HG02840 (cell line): ENCODE data around the gene KCTD19.

ENCODE experiments used
- ATAC-seq: cut with Tn5 transposase; IDR thresholded peaks from one replicate; pipeline ENCODE4 v1.9.1; 2021; ENCODE audit warnings: mild to moderate bottlenecking, moderate library complexity, moderate number of reproducible peaks; ENCODE audit not compliant: unreplicated experiment, low FRiP score

The KCTD19 gene

DNA sequence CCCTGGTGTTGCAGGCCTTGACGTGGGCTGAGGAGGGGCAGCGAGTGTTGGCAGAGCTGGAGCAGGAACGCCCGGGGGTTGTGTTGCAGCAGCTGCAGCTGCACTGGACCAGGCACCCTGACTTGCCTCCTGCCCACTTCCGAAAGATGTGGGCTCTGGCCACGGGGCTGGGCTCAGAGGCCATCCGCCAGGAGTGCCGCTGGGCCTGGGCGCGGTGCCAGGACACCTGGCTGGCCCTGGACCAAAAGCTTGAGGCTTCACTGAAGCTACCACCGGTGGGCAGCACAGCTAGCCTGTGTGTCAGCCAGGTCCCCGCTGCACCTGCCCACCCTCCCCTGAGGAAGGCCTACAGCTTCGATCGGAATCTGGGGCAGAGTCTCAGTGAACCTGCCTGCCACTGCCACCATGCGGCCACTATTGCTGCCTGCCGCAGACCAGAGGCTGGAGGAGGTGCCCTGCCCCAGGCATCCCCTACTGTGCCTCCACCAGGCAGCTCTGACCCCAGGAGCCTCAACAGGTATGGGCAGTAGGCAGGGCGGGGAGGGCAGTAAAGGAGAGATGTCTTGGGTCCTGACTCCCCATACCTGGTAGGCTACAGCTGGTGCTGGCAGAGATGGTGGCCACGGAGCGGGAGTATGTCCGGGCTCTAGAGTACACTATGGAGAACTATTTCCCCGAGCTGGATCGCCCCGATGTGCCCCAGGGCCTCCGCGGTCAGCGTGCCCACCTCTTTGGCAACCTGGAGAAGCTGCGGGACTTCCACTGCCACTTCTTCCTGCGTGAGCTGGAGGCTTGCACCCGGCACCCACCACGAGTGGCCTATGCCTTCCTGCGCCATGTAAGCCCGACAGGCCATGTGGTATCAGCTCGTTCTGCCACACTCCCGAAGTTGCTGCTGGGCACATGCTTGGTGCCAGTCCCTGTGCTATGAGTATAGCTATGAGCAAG, 41.6 kb downstream of the KCTD19 start:
- no peak for ATAC-seq

DNA sequence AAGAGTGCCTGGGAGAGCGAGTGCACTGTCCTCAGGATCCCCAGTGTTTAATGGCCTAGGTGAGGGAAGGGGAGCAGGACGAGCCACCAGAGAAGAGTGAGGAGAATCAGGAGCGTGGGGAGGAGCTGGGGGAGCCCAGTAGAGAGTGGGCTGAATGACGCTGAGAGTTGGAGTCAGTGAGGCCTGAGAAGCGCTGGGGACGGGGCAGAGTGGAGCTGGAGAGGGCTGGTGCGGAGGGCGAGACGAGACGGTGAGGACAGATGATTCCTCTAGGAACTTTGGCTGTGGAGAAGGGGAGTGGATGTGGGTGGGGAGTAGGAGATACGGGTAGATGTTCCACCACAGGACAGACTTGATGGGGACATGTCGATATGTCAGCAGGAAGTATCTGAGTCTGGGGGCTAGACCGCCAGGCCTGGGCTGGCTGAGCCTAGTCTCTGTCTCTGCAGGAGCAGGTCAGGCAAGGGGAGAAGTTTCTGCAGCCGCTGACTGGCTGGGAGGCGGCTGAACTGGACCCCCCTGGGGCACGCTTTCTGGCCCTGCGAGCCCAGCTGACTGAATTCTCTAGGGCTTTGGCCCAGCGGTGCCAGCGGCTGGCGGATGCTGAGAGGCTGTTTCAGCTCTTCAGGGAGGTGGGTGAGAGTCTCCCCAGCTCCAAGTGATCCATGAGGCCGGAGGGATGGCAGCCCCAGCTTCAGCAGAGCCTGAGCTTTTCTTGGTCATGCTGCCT, 42.5 kb downstream of the KCTD19 start:
- ATAC-seq, result no peak

DNA sequence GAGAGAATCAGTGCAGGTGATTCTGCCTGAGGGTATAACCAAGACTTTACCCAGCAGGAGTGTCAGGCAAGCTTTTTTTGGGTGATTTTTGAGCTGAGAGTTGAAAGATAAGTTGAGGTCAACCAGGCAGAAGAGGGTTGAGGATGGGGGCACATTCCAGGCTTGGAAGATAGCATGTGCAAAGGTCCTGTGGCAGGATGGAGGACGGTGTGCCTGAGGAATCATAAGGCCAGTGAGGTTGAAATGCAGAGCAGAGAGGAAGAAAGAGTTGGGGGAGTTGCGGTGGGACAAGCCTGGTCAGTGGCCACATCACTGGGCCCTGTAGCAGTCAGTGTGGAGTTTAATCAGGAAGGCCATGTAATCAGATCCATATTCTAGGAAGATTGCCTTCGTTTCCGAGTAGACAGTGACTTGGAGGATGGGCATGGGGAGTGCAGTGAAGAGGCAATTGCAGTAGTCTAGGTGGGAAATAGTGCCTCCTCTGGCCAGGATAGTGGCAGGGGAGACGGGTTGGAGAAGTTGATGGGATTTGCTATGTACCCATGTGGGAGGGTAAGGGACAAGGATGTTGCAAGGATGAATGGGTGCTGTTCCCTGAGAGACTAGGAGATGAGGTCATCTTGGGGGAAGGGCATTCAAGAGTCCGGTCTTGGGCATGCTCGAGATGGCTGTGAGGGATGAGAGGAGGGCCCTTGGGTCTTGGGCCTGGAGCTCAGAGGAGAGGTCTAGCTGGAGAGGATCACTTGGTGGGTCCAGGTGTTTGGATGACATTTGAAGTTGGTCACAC, 43.3 kb downstream of the KCTD19 start:
- ATAC-seq, result no peak

DNA sequence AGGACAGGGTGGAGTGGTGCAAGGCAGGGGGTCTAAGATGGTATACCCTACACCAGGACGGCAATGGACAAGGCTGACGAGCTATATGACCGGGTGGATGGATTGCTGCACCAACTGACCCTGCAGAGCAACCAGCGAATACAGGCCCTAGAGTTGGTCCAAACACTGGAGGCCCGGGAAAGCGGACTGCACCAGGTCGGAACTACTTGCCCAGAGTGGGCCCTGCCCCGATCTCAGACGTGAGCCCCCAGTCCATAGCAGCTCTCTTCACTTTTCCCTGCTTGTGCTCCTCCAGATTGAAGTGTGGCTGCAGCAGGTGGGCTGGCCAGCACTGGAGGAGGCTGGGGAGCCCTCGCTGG, 44.1 kb downstream of the KCTD19 start:
- ATAC-seq, result no peak

DNA sequence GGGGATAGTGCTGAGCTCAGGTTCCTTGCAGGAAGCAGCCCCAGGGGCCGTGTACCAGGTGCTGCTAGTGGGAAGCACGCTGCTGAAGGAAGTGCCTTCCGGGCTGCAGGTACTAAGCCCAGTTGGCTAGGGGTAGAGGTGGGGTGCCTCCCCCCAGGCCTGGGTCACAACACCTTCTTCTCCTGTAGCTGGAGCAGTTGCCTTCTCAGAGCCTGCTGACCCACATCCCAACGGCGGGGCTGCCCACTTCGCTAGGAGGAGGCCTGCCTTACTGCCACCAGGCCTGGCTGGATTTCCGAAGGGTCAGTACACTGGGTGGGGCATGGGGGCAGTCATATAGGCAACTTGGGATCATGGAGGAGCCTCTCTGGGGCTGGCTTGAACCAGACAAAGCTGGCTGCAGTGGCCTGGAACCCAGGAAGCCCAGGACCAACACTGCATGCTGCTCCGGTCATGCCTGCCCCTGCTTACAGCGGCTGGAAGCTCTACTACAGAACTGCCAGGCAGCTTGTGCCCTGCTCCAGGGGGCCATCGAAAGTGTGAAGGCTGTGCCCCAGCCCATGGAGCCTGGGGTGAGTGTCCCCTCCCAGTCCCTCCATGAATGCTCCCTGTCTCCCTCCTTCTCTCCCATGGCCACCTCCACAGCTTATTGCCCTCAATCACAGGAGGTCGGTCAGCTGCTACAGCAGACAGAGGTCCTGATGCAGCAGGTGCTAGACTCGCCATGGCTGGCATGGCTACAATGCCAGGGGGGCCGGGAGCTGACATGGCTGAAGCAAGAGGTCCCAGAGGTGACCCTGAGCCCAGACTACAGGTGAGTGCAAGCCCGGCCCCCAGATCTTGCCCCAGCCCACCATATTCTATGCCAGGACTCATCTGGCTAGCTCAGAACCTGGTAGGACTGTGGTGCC, 44.8 kb downstream of the KCTD19 start:
- no peak for ATAC-seq

DNA sequence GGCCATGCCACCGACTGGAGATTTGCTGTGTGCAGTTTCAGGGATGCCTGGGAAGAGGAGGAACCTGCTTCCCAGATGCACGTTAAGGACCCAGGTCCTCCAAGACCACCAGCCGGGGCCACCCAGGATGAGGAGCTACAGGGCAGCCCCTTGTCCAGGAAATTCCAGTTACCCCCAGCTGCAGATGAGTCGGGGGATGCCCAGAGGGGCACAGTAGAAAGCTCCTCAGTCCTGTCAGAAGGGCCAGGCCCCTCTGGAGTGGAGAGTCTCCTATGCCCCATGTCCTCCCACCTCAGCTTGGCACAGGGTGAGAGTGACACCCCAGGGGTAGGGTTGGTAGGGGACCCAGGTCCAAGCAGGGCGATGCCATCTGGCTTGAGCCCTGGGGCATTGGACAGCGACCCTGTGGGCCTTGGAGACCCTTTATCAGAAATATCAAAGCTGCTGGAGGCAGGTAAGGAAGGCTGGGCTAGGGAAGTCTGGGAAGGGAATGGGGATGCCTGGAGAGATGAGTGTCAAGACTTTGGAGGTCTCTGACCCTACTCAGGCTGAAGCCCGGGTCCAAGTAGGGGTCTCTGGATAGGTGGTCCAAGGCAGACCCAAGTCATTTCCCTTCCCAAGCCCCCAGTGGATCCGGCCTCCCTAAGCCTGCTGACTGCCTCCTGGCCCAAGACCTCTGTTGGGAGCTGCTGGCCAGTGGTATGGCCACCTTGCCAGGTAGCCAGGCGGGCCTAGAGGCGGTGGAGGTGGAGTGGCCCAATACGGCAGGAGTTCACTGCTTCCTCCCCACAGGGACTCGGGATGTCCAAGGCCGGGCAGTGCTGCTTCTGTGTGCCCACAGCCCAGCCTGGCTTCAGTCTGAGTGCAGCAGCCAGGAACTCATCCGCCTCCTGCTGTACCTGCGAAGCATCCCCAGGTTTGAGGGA, 46.2 kb downstream of the KCTD19 start:
- no peak for ATAC-seq

DNA sequence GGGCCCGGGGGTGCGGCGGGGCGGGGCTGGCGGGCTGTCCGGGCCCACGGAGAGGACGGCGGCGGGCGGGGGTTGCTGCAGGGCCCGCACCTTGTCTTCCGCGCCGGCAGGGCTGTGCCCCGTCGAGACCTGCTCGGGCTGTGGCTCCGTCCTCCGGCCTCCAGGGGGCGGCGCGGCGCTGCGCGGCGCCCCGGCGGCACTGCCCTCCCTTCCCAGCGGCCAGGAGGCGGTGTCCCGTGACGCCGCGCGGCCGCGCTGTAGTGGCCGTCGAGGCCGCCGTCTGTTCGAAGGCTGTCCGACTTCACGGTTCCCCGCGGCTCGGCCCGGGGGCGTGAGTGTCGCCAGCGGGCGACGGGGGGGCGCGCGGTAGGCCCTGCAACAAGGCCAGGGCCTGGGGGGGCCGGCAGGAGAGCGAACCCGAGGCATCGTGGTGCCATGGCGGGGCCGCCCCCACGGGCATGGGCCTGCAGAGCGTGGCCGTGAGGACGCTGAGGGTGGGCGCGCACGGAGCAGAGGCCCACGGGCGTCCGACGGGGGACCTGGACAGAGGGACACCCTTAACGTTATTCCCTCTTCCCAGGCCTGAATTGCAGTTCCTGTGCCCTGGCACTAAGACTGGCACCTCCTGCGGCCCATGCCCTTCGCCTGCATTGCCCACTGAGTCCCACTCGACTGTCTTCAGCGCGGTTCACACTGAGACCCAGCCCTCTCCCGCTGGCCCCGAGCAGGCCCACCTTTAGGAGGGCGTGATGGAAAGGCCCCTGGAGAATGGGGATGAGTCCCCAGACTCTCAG, 47.0 kb downstream of the KCTD19 start, which contains the start of gene PLEKHG4:
Gene PLEKHG4 (plus strand): TSS at position 237 of the 794 bp plus-strand sequence. CDS start 513 bp downstream, at position 750.
- no peak for ATAC-seq

DNA sequence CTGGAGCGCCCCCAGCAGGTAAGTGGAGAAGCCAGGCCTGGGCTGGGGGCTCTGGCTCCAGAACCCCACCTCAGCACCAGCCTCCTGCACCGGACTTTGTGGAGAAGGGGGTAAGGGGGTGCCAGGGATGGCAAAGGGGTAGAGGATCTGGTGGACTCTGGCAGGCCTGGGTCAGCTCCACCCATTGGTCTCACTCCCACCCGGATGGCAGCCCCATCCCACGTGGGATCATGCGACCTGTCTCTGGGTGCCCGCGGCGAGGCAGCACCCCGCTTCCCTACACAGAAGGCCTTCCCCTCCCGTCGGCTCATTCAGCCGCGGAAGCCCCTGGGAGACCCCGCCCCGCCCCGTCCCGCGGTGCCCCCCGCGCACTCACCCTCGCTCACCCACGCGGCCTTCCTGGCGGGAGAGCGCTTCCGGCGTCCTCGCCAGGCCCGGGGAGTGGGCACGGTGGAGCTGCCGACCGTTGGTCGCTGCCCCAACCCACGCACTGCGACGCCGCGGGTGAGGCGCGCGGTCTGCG, 47.7 kb downstream of the KCTD19 start:
- ATAC-seq, result no peak

DNA sequence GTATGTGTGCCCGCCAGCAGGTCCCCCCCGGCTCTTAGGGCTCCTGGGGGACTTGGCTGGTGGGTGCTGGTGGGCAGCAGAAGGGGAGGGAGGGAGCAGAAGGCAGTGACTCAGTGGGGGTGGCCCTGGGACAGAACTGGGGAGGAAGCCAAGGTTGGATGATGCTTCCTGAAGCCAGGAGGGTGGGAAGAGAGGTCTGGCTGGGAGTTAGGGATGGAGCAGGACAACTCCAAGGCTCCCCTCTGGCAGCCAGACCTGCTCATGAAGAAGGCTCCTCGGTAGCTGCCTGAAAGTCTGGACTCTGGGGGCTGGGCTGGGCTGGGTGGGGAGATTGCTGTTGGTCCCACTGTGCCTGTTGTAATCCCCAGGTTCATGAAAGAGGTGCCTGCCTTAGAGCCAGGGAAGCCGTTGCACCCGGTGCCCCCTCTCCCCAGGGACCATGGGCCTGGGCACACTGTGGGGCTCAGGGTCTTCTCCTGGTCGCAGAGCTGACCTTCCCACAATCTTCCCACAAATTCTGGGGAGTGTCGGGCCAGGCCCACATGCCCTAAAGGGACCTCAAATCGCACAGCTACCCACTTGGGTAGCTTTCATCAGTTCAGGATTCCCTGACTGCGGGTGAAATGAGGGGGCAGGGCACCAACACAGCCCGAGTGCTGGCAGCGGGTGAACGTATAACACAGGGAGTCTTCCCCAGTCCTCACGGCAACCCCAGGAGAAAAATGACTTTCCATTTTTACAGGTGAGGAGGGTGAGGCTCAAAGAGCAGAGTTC, 48.4 kb downstream of the KCTD19 start:
- no peak for ATAC-seq

DNA sequence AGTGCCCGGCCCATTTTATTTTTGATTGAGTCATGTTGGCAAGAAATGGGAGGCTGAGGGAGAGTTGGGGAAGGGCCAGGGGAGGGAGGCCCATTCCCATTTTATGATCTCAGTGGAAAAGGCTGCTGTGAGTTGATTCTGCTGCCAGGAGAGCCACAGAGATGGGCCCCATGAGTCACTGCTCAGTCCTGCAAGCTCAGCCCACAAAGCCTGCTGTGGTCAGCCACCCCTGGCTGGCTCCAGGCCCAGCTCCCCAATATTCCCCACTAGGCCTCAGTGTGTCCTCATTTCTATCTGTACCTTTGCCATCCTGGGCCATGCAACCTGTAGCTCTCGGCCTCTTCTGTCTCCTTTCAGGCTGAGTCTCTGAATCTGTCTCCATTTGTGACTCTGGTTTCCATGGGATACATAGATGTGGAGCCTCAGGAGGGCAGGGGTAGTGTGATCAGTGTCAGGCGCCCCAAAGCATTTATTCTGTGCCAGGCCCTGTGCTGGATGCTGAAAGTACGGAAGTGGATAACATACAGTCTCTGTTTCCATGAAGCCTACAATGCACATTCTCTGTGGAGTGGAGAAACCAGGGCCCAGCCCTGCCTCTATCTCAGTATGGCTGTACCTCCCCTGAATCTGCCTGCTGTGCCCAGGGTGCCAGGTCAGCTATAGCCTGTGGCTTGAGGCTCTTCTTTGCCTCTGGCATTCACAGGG, 49.1 kb downstream of the KCTD19 start:
- no peak for ATAC-seq

DNA sequence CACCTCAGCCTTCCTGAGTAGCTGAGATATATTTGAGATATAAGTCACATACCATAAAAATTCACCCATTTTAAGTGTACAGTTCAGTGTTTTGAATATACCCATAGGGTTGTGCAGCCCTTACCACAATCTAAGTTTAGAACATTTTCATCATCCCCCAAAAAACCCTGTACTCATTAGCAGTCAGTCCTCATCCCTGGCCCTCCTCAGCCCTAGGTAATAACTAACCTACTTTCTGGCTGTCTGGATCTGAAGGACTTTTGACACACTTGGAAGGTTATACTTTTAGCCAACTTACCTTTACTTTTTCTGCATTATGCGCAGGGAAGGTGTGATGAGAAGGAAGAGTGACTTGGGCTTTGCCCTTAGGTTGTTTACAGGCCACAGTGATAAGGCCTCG, 51.2 kb downstream of the KCTD19 start:
- no peak for ATAC-seq

DNA sequence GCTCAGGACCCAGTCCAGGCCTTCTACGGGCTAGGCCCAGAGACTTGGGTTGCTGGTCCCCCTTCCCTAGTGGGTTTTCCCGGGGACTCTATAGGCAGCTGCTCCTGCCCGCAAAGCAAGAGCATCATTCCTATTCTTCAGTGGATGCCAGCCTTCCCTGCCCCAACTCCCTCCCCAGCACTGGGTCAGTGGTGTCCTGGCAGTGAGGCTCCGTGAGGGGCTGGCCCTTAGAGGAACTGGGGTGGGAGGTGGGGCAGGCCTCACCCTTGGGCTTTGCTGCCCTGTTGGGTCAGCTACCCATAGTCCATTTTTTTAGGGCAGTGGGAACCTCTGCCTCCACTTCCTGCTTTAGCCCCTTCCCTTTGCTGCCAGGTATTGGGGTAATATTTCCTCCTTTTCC, 55.1 kb downstream of the KCTD19 start:
- ATAC-seq, result no peak

DNA sequence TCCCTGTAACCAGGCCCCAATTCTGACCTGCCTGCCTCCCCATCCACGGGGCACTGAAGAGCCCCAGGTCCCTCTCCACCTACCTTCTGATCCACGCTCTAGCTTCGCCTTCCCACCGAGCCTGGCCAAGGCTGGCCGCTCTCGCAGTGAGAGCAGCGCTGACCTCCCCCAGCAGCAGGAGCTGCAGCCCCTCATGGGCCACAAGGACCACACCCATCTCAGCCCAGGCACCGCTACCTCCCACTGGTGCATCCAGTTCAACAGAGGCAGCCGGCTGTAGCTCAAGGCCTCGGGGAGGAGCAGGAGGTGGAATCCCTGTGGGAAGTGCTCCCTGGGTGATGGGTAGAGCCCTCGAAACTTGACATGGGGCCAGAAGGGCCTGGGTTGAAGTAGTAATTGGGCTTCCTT, 55.6 kb downstream of the KCTD19 start:
- no peak for ATAC-seq

DNA sequence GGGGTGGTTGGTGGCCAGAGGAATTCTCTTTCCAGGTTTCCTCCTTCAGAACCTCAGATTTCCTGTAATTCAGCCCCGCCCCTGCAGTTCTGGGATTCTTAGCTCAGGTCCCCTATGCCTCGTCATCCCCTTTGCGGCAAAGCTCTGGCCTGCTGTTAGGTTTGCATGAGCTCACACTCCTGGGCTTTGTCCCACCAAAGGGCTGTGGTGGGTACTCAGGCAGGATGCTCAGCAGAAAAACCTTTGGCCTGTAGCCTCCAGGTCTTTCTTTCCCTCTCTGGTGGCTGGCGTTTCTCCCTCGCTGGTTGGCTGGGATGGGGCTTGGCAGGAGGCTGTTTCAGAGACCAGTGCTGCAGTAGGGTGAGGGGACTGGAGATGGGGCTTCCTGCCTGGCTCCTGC, 56.8 kb downstream of the KCTD19 start:
- no peak for ATAC-seq

DNA sequence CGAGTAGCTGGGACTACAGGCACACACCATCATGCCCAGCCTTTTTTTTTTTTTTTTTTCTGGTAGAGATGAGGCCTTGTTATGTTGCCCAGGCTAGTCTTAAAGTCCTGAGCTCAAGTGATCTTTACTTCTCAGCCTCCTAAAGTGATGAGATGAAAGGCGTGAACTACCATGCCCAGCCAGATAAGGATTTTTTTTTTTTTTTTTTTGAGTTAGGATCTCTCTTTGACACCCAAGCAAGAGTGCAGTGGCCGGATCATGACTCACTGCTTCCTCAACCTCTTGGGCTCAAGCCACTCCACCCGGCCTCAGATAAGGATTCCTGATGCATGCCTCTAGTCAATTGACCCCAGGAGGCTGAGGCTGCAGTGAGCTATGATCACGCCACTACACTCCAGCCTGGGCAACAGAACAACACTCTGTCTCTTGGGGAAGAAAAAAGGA, 58.4 kb downstream of the KCTD19 start:
- ATAC-seq, result no peak

DNA sequence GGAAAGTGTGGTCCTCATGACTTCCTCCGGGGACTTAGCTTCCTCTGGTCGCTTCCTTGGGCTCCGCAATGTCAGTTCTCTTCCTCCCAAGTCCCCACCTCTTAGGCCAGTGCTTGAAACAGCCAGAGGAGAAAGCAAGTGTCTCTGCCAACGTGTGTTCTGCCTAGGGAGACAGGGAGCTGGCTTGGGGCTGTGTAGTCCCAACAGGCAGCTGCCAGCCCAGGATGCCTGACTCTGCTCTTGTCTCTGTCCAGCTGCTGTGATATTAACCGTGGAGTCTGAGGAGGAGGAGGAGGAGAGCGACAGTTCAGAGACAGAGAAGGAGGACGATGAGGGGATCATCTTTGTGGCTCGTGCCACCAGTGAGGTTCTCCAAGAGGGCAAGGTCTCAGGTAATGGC, 60.7 kb downstream of the KCTD19 start:
- no peak for ATAC-seq
